Fibroblast of gingiva (primary cell): Measurements from ENCODE around the gene BEST3.

Experiments used
- DNase-seq: peaks from one replicate; pipeline ENCODE4 v3.0.0-alpha.2; 2011; ENCODE audit warnings: low read depth

BEST3 gene

GRCh38 chr12:69688021-69688420 is 11.1 kb downstream of the BEST3 start:
- DNase-seq, result no peak

GRCh38 chr12:69687390-69687789 is 11.7 kb downstream of the BEST3 start:
- peak; percentile 3 for DNase-seq

GRCh38 chr12:69686731-69687130 is 12.4 kb downstream of the BEST3 start:
- DNase-seq, result no peak

GRCh38 chr12:69685810-69686209 is 13.3 kb downstream of the BEST3 start:
- peak; percentile 50 for DNase-seq

- DNase-seq, result no peak
These were observed 14.6 kb downstream of the BEST3 start for GRCh38 chr12:69684466-69684865.

- peak; percentile 27 for DNase-seq
These were observed 16.9 kb downstream of the BEST3 start for GRCh38 chr12:69682110-69682755.

- no peak for DNase-seq
These were observed 20.0 kb downstream of the BEST3 start for GRCh38 chr12:69679119-69679518.

- DNase-seq, result no peak
These were observed 22.7 kb downstream of the BEST3 start for GRCh38 chr12:69676257-69677012.

GRCh38 chr12:69672195-69672594 is 26.9 kb downstream of the BEST3 start:
- no peak for DNase-seq

GRCh38 chr12:69671597-69671996 is 27.5 kb downstream of the BEST3 start:
- no peak for DNase-seq

GRCh38 chr12:69666798-69667197 is 32.3 kb downstream of the BEST3 start:
- DNase-seq, result no peak

- DNase-seq, result peak; percentile 60
These were observed 34.1 kb downstream of the BEST3 start for GRCh38 chr12:69664930-69665377.

GRCh38 chr12:69663726-69664125 is 35.4 kb downstream of the BEST3 start:
- no peak for DNase-seq

GRCh38 chr12:69662764-69663163 is 36.3 kb downstream of the BEST3 start:
- DNase-seq, result no peak

- DNase-seq, result no peak
These were observed 37.7 kb downstream of the BEST3 start for GRCh38 chr12:69661386-69661785.

GRCh38 chr12:69660164-69660863 is 38.8 kb downstream of the BEST3 start:
- DNase-seq, result no peak

GRCh38 chr12:69658203-69658602 is 40.9 kb downstream of the BEST3 start:
- DNase-seq, result no peak

- peak; percentile 83 for DNase-seq
These were observed 41.5 kb downstream of the BEST3 start for GRCh38 chr12:69657376-69658137.

- peak; percentile 77 for DNase-seq
These were observed 43.3 kb downstream of the BEST3 start for GRCh38 chr12:69655616-69656340.

- DNase-seq, result peak; percentile 68
These were observed 45.4 kb downstream of the BEST3 start for GRCh38 chr12:69653703-69654102.

GRCh38 chr12:69651922-69652321 is 47.2 kb downstream of the BEST3 start:
- no peak for DNase-seq

- no peak for DNase-seq
These were observed 49.6 kb downstream of the BEST3 start for GRCh38 chr12:69649529-69649928.
